Keratinocyte (primary cell): ENCODE results near the gene FREM2. TPM values are rescaled to one million over a fixed set of nuclear protein-coding genes. Genes with fewer than 3 reads are reported as not detected.

Source experiments
- DNase-seq: peaks from one replicate; pipeline ENCODE4 v3.0.0-alpha.2; 2011; ENCODE audit warnings: low read depth, missing footprints, low spot score
- FAIRE-seq: peaks from 2 replicates; lab custom pipeline; 2011; peaks lifted over from hg19 to GRCh38; lab: Jason Lieb, UNC
- H2AFZ ChIP-seq: 2 replicates; pipeline ENCODE4 v1.6.0; 2012; ENCODE audit warnings: low read length, control low read depth, inconsistent platforms; ENCODE audit not compliant: control insufficient read depth
- H3K27ac ChIP-seq: 2 replicates; pipeline ENCODE4 v1.5.1; 2011; ENCODE audit warnings: low read length; ENCODE audit not compliant: control insufficient read depth, insufficient read depth
- H3K27me3 ChIP-seq: 3 replicates; pipeline ENCODE4 v1.6.0; 2011; ENCODE audit warnings: low read length; ENCODE audit not compliant: control insufficient read depth, insufficient read depth; ENCODE audit errors: extremely low read depth
- H3K36me3 ChIP-seq, 2 experiments: 2 replicates in 1 of 2; 3 replicates in 1 of 2; pipeline ENCODE4 v1.5.1; 2011; ENCODE audit warnings: low read length in 2 of 2, mild to moderate bottlenecking in 1 of 2; ENCODE audit not compliant: control insufficient read depth in 2 of 2, insufficient read depth in 2 of 2; ENCODE audit errors: extremely low read depth in 1 of 2
- H3K4me1 ChIP-seq: 3 replicates; pipeline ENCODE4 v1.5.1; 2011; ENCODE audit warnings: low read length; ENCODE audit not compliant: control insufficient read depth, insufficient read depth; ENCODE audit errors: extremely low read depth
- H3K4me2 ChIP-seq: 3 replicates; pipeline ENCODE4 v1.6.0; 2011; ENCODE audit warnings: low read depth, low read length; ENCODE audit not compliant: control insufficient read depth, insufficient read depth; ENCODE audit errors: extremely low read depth
- H3K4me3 ChIP-seq, 3 experiments: fragments of 200-600 bp in 1 of 3; sonication (generic) in 1 of 3; 2 replicates in 2 of 3; 3 replicates in 1 of 3; pipeline ENCODE4 v1.5.1; 2011 to 2016; ENCODE audit warnings: low read length in 3 of 3, mild to moderate bottlenecking in 3 of 3, control low read depth in 2 of 3, inconsistent platforms in 1 of 3, low read depth in 1 of 3, mixed read lengths in 1 of 3, mixed run types in 1 of 3, moderate library complexity in 1 of 3; ENCODE audit not compliant: control insufficient read depth in 2 of 3, insufficient read depth in 2 of 3; ENCODE audit errors: extremely low read depth in 1 of 3
- H3K79me2 ChIP-seq: 2 replicates; pipeline ENCODE4 v1.6.0; 2012; ENCODE audit warnings: low read length; ENCODE audit not compliant: control insufficient read depth, insufficient read depth
- H3K9ac ChIP-seq: 3 replicates; pipeline ENCODE4 v1.6.0; 2011; ENCODE audit warnings: low read length; ENCODE audit not compliant: control insufficient read depth, insufficient read depth; ENCODE audit errors: extremely low read depth
- H3K9me1 ChIP-seq: 3 replicates; pipeline ENCODE4 v1.6.0; 2011; ENCODE audit warnings: low read length; ENCODE audit not compliant: control insufficient read depth, insufficient read depth; ENCODE audit errors: extremely low read depth
- H3K9me3 ChIP-seq: 2 replicates; pipeline ENCODE4 v1.5.1; 2012; ENCODE audit warnings: low read depth, low read length; ENCODE audit not compliant: control insufficient read depth
- H4K20me1 ChIP-seq: 3 replicates; pipeline ENCODE4 v1.6.0; 2011; ENCODE audit warnings: low read length; ENCODE audit not compliant: control insufficient read depth, insufficient read depth; ENCODE audit errors: extremely low read depth
- EZH2 ChIP-seq: IDR thresholded peaks from one replicate; pipeline ENCODE4 v1.6.1; 2012; ENCODE audit warnings: inconsistent platforms, mild to moderate bottlenecking, low read length, moderate library complexity
- dilution Hi-C: fragments of 300-500 bp; cut with MboI; formaldehyde crosslinking; loops from one replicate; pipeline ENCODE4 v1.7.0; 2020; ENCODE audit warnings: low sequenced_read_pairs; ENCODE audit not compliant: extremely low pct_ligation_motif_present
- polyA plus RNA-seq, 5 experiments: library from polyadenylated mRNA; depleted of rRNA in 3 of 5; stranded (reverse) in 3 of 5; stranded (forward) in 1 of 5; unstranded in 1 of 5; fragments of >200 nt; gene quantifications; 1 replicate in 1 of 5; 2 replicates in 3 of 5; 3 replicates in 1 of 5; pipeline versions ENCODE4 v1.2.1 to v1.2.3, GENCODE V29; 2011 to 2012; ENCODE audit warnings: missing spikeins in 2 of 5, low read depth in 1 of 5, low replicate concordance in 1 of 5
- TF ChIP-seq, protein P1 (sequence below), 3 experiments: IDR thresholded peaks in 1 of 3; conservative IDR thresholded peaks in 1 of 3; optimal IDR thresholded peaks in 1 of 3; 2 replicates in 2 of 3; 3 replicates in 1 of 3; pipeline versions ENCODE3 to v1.5.1; 2011; ENCODE audit warnings: low read length in 3 of 3, mild to moderate bottlenecking in 3 of 3, moderate library complexity in 2 of 3, control low read depth in 1 of 3, inconsistent platforms in 1 of 3; ENCODE audit not compliant: insufficient read depth in 2 of 3; ENCODE audit errors: extremely low read depth in 1 of 3

FREM2 gene
- polyA plus RNA-seq, 1 donor (not counting 4 experiments of a cell fraction or from before 2014, with no cell fraction given): 0.01 TPM

DNA sequence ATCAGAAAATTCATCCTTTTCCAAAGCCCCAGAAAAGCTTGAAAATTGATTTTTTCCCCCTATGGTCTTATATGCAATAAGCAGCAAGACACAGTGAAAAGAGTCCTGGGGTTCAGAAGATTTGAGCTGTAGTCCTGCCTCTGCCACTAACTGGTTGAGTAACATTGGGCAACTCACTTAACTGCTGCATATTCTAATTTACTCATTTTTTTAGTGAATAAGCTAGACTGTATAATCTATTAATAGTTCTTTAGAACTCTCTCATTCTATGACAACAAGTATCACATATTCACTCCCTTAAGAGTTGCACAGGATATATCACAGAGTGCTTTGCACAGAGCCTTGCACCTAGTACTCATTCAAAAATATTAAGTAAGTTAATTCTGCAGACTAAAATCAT lies 192.9 kb downstream of the FREM2 start:
- Histone ChIP-seq H2AFZ (no peak overlapping the region), H3K4me1 (no peaks in the 10 kb centered on the region), H4K20me1 (no peaks in the 10 kb centered on the region), H3K9me3 (no peaks in the 10 kb centered on the region), H3K4me2 (no peak overlapping the region), H3K27me3 (no peaks in the 10 kb centered on the region), H3K27ac (no peak overlapping the region), H3K4me3 (no peak overlapping the region), H3K79me2 (no peaks in the 10 kb centered on the region), H3K36me3 (no peaks in the 10 kb centered on the region), H3K9ac (no peak overlapping the region), H3K9me1 (no peaks in the 10 kb centered on the region)
- no peak for FAIRE-seq
- no peak for DNase-seq
- TF ChIP-seq EZH2: no peak
- TF ChIP-seq, protein P1, sequence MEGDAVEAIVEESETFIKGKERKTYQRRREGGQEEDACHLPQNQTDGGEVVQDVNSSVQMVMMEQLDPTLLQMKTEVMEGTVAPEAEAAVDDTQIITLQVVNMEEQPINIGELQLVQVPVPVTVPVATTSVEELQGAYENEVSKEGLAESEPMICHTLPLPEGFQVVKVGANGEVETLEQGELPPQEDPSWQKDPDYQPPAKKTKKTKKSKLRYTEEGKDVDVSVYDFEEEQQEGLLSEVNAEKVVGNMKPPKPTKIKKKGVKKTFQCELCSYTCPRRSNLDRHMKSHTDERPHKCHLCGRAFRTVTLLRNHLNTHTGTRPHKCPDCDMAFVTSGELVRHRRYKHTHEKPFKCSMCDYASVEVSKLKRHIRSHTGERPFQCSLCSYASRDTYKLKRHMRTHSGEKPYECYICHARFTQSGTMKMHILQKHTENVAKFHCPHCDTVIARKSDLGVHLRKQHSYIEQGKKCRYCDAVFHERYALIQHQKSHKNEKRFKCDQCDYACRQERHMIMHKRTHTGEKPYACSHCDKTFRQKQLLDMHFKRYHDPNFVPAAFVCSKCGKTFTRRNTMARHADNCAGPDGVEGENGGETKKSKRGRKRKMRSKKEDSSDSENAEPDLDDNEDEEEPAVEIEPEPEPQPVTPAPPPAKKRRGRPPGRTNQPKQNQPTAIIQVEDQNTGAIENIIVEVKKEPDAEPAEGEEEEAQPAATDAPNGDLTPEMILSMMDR (optimal IDR thresholded peaks at IDR 0.05 in 1 of 3, IDR thresholded peaks at IDR 0.05 in 1 of 3, conservative IDR thresholded peaks at IDR 0.05 in 1 of 3; ENCODE audit: extremely low read depth in 1 of 3, insufficient read depth in 2 of 3, low read length in 3 of 3): no peak
- dilution Hi-C loops: no loop called here

DNA sequence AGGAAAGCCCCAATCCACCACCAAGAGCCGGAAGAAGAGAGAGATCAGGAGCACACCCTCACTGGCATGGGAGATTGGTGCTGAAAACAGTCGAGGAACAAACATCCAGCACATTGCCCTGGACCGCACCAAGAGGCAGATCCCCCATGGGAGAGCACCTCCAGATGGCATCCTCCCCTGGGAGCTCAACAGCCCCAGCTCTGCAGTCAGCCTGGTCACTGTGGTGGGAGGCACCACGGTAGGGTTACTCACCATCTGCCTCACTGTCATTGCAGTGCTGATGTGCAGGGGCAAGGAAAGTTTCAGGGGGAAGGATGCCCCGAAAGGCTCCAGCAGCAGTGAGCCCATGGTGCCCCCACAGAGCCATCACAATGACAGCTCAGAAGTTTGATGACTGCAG lies 193.5 kb downstream of the FREM2 start:
- TF ChIP-seq, protein P1 (optimal IDR thresholded peaks at IDR 0.05 in 1 of 3, IDR thresholded peaks at IDR 0.05 in 1 of 3, conservative IDR thresholded peaks at IDR 0.05 in 1 of 3; ENCODE audit: extremely low read depth in 1 of 3, insufficient read depth in 2 of 3, low read length in 3 of 3): no peak
- TF ChIP-seq EZH2: no peak
- dilution Hi-C loops: no loop called here
- no peaks in the 10 kb centered on the region for H3K4me1 ChIP-seq
- no peaks in the 10 kb centered on the region for H3K79me2 ChIP-seq
- H2AFZ ChIP-seq: no peak overlapping the region
- no peak overlapping the region for H3K27ac ChIP-seq
- no peak overlapping the region for H3K4me2 ChIP-seq
- no peaks in the 10 kb centered on the region for H3K36me3 ChIP-seq
- no peak for DNase-seq
- no peak for FAIRE-seq
- H3K9me1 ChIP-seq: no peaks in the 10 kb centered on the region
- H3K4me3 ChIP-seq: no peak overlapping the region
- H3K9me3 ChIP-seq: no peaks in the 10 kb centered on the region
- H3K9ac ChIP-seq: no peak overlapping the region
- H3K27me3 ChIP-seq: no peaks in the 10 kb centered on the region
- no peaks in the 10 kb centered on the region for H4K20me1 ChIP-seq
